Measurements from ENCODE around the gene ADGRD1.
"Not testable (repeated sequence)": the region's sequence is repeated elsewhere in the genome, so short reads cannot be mapped to it uniquely, and the experiment has no call there.

ADGRD1 gene

GRCh38 chr12:131058700-131059099 lies 105.0 kb downstream of the ADGRD1 start:
- no peak for DNase-seq

GRCh38 chr12:131060011-131060703 lies 106.5 kb downstream of the ADGRD1 start:
- DNase-seq = no peak

GRCh38 chr12:131061041-131061806 lies 107.5 kb downstream of the ADGRD1 start:
- no peak for DNase-seq

DNA sequence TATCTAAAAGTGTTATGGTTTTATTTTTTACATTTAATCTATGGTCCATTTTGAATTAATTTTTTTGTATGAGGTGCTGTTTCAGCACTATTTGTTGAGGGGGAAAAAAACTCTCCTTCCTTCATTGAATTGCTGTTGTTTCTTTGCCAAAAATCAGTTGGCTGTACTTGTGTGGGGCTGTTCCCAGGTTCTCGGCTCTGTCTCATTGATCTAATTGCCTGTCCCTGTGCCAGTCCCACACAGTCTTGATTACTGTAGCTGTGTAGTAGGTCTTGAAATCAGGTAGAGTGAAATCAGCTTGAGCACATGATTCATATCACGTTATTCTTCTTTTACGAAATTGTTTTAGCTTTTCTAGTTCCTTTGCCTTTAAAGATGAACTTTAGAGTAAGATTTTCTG lies 109.7 kb downstream of the ADGRD1 start:
- DNase-seq = no peak

DNA sequence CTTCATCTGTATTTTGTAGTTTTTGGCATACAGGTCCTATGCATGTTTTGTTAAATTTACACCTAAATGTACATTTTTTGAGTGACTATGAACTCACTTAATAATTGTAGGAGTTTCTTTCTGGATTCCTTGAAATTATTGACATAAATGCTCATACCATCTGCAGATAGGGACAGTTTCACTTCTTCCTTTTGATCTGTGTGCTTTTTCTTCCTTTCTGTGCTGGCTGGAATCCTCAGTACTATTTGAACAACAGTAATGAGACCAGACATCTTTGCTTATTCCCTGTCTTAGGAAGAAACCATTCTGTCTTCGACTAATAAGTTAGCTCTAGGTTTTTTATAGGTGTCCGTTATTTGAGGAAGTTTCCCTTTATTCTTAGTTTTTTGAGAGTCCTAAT lies 110.3 kb downstream of the ADGRD1 start:
- no peak for DNase-seq

DNA sequence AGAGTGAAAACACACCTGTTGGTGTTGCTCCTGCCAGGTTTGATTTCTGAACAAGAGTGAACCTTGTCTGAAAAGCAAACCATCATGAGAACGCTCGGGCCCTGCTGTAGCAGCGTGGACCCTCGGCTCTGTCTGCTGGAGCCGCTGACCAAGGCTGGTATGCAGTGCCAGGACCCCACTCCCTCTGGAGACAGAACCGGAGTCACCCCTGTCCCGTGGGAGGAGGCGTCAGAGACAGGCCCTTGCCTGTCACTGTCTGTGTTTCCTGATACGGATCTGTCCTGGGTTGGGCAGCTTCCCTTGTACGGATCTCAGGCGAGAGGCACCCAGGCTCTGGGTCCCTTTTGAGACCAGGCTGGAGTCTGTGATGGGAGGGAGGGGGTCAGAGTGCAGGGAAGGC lies 111.6 kb downstream of the ADGRD1 start:
- no peak for DNase-seq

DNA sequence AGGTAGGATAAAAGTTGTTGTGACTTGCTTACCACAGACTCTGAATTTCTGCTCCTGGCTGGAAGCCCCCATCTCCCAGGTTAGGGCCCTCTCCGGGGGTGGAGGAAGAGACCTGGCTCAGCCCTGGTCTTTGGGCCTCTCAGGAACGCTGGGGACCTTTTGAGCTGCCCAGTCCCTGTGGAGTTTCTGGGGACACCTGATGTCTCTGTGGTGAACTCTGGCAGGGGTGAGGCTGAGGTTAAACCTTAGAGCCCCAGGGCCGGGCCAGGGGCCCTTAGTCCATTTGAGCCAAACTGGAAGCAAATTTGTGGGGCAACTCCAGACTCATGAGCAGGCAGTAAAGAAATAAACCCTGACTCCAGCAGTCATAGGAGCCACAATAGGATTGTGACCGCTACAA lies 112.1 kb downstream of the ADGRD1 start:
- no peak for DNase-seq

DNA sequence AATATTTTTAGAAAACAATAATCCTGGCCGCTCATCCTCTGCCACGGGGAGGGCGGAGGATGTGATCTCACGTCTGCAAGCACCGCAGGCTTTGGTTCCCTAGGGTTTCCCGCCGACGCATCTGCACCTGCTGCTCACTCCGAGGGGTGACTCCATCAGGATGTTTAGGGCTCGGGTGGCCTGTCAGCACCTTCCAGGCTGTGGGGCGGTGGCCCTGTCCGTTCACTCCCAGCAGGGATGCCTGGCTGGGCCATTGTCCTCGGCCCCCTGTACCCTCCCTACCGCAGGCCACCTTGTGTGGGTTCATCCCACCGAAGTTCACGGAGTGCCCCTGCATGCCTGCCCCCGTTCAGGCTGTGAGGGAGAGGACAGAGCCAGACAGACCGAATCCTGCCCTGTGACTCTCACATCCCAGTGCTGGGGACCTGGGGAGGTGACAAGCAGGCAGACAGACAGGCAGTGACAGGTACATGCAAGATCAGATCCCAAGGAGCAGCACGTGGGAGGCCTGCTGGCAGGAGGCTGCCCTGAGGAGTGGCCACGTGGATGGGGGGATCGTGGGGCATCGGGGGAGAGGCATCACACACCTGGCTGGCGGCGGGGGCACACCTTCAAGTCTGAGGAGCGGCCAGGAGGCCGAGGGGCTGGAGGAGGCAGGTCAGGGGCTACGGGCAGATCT lies 112.6 kb downstream of the ADGRD1 start:
- DNase-seq = no peak

DNA sequence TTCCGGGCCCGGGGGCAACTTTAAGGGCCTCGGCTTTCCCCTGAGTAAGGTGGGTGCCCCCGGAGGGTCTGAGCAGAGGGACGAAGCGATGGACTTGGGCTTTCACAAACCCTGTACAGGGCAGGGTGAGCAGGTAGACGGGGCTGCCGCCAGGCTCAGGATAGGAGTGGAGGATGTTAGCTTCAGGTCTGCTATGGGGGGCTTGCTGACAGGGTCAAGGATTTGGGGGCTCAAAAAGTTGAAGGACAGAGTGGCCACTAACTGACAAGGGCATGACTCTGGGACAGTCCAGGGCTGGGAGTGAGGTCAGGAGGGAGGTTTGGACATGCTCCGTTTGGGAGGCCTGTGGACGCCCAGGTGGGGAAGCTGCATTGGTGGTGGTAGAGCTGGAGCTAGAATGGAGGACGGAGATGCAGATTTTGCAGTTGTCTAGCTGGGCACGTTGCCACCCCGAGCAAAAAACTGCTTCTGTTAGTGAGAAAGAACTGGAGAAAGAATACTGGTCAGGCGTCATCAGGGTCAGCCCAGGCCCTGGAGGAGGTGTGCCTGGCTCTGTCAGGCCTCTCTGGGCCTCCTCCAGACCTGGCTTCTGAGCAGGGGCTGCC lies 113.3 kb downstream of the ADGRD1 start:
- DNase-seq = no peak

GRCh38 chr12:131067981-131068851 lies 114.5 kb downstream of the ADGRD1 start:
- DNase-seq = no peak

- not testable (repeated sequence) for DNase-seq
These were observed 115.4 kb downstream of the ADGRD1 start for GRCh38 chr12:131068926-131069720.

DNA sequence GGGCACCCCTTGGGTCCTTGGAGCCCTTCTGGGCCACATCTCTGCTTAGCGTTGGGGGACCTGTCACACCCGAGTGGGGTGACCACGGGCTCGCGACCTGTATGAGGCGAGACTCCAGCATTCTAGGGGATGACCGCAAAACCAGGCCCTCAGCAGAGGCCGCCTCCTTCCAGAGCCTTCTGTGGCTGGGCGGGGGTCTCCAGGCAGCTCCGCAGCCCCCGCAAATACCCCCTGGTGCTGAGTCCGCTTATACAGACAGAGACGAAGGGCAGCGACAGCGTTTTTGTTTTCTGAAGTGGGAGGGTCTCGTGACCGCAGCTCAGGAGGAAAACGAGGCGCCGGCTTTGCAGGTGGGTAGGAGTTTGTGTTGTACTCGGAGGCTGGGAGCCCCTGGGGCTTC lies 116.4 kb downstream of the ADGRD1 start:
- DNase-seq = not testable (repeated sequence)

- not testable (repeated sequence) for DNase-seq
These were observed 117.0 kb downstream of the ADGRD1 start for GRCh38 chr12:131070668-131071067.

- DNase-seq = not testable (repeated sequence)
These were observed 117.6 kb downstream of the ADGRD1 start for GRCh38 chr12:131071234-131071820.

GRCh38 chr12:131071950-131072349 lies 118.2 kb downstream of the ADGRD1 start:
- not testable (repeated sequence) for DNase-seq

DNA sequence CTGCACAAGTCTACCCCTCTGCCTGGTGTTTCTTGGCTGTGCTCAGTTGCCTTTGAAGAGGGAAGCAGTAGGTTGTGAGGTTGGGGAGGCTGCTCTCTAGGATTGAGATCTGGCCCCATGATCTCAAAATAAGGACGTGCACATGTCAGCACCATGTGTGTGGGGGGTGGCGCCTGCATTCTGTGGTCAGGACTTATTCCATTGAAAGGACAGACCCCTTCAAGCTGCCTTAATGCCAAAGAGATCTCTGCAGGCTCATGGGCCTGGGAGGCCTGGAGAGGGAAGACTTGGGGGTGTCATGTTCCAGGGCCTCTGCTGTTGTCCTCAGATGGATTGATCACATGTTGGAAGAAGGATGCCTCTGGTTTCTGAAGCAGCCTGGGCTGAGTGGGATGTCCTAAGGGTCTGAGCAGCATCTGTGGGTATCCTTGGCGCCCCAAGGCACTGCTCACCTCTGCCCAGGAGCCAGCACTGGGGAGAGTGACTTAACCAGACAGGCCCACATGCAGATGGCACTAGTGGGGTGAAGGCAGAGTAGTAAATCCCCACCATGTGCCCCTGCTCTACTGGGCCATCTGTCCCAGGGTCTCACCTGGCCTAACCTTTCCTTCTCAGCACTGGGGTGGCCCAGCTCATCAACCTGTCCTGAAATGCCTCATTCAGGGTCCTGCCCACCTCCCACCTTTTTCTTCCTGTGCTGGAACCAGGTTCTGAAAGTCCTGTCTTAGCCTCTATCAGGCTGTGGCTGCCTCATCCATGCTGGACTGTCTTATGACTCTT lies 118.9 kb downstream of the ADGRD1 start:
- DNase-seq = no peak

GRCh38 chr12:131074221-131075083 lies 120.7 kb downstream of the ADGRD1 start:
- no peak for DNase-seq

GRCh38 chr12:131075194-131075593 lies 121.5 kb downstream of the ADGRD1 start:
- DNase-seq = no peak

GRCh38 chr12:131075611-131076010 lies 121.9 kb downstream of the ADGRD1 start:
- no peak for DNase-seq

Data from CD4-positive, alpha-beta T cell treated with Interleukin-6 for 4 hours (primary cell).